Measurements from ENCODE around the gene CAPN1. TPM values are rescaled to one million over a fixed set of nuclear protein-coding genes. Genes with fewer than 3 reads are reported as not detected.

Gene CAPN1
- total RNA-seq, 1 donor from 2014 or later, result 217 TPM

- Mint-ChIP-seq H3K4me3 (ENCODE audit: unreplicated experiment) (no peak overlapping the region), H3K4me1 (ENCODE audit: low read depth, unreplicated experiment) (no peaks in the 10 kb centered on the region), H3K27ac (ENCODE audit: unreplicated experiment) (no peak overlapping the region), H3K27me3 (ENCODE audit: low read depth, unreplicated experiment) (peaks cover 16% of the 10 kb centered on the region), H3K36me3 (ENCODE audit: low read depth, unreplicated experiment) (no peaks in the 10 kb centered on the region), H3K9me3 (ENCODE audit: unreplicated experiment) (no peaks in the 10 kb centered on the region)
- H3K36me3 ChIP-seq (ENCODE audit: insufficient read depth, low read length), result no peaks in the 10 kb centered on the region
- DNase-seq (ENCODE audit: low read depth), result no peak
- no peak overlapping the region for H3K27ac ChIP-seq (ENCODE audit: low read depth, low read length)
- no peak for TF ChIP-seq CTCF (IDR thresholded peaks at IDR 0.05; ENCODE audit: insufficient read depth, low read depth, low read length)
- no peak for TF ChIP-seq EZH2 (IDR thresholded peaks at IDR 0.05; ENCODE audit: insufficient read depth, low read length)
- FAIRE-seq, result no peak
- H3K4me3 ChIP-seq (ENCODE audit: insufficient read depth, low read depth, low read length), result no peak overlapping the region
- H3K79me2 ChIP-seq (ENCODE audit: insufficient read depth, low read length), result no peaks in the 10 kb centered on the region
- no peaks in the 10 kb centered on the region for H3K9me3 ChIP-seq (ENCODE audit: insufficient read depth, low read depth, low read length)
- H3K9ac ChIP-seq (ENCODE audit: low read length), result no peak overlapping the region
- H3K4me1 ChIP-seq (ENCODE audit: insufficient read depth, low read length), result no peaks in the 10 kb centered on the region
- H3K27me3 ChIP-seq (ENCODE audit: insufficient read depth, low read length), result no peaks in the 10 kb centered on the region
- H2AFZ ChIP-seq (ENCODE audit: low read depth, low read length), result no peak overlapping the region
- H4K20me1 ChIP-seq (ENCODE audit: insufficient read depth, low read length), result no peaks in the 10 kb centered on the region
- H3K4me2 ChIP-seq (ENCODE audit: low read length), result no peak overlapping the region
These were observed 22.7 kb upstream of the CAPN1 start for GRCh38 chr11:65159012-65159411.

- no peak overlapping the region for H3K27ac ChIP-seq (ENCODE audit: low read depth, low read length)
- FAIRE-seq, result no peak
- no peaks in the 10 kb centered on the region for H4K20me1 ChIP-seq (ENCODE audit: insufficient read depth, low read length)
- H3K9me3 ChIP-seq (ENCODE audit: insufficient read depth, low read depth, low read length), result no peaks in the 10 kb centered on the region
- H3K4me3 ChIP-seq (ENCODE audit: insufficient read depth, low read depth, low read length), result no peak overlapping the region
- H3K4me1 ChIP-seq (ENCODE audit: insufficient read depth, low read length), result no peaks in the 10 kb centered on the region
- H3K27me3 ChIP-seq (ENCODE audit: insufficient read depth, low read length), result no peaks in the 10 kb centered on the region
- TF ChIP-seq EZH2 (IDR thresholded peaks at IDR 0.05; ENCODE audit: insufficient read depth, low read length) (no peak), CTCF (IDR thresholded peaks at IDR 0.05; ENCODE audit: insufficient read depth, low read depth, low read length) (no peak)
- Mint-ChIP-seq H3K27me3 (ENCODE audit: low read depth, unreplicated experiment) (peaks cover 16% of the 10 kb centered on the region), H3K4me1 (ENCODE audit: low read depth, unreplicated experiment) (no peaks in the 10 kb centered on the region), H3K4me3 (ENCODE audit: unreplicated experiment) (no peak overlapping the region), H3K36me3 (ENCODE audit: low read depth, unreplicated experiment) (no peaks in the 10 kb centered on the region), H3K9me3 (ENCODE audit: unreplicated experiment) (no peaks in the 10 kb centered on the region), H3K27ac (ENCODE audit: unreplicated experiment) (no peak overlapping the region)
- H3K9ac ChIP-seq (ENCODE audit: low read length), result no peak overlapping the region
- H3K79me2 ChIP-seq (ENCODE audit: insufficient read depth, low read length), result no peaks in the 10 kb centered on the region
- no peak for DNase-seq (ENCODE audit: low read depth)
- H3K36me3 ChIP-seq (ENCODE audit: insufficient read depth, low read length), result no peaks in the 10 kb centered on the region
- no peak overlapping the region for H2AFZ ChIP-seq (ENCODE audit: low read depth, low read length)
- H3K4me2 ChIP-seq (ENCODE audit: low read length), result no peak overlapping the region
These were observed 21.1 kb upstream of the CAPN1 start for GRCh38 chr11:65160643-65161042.

- Mint-ChIP-seq H3K27ac (ENCODE audit: unreplicated experiment) (no peak overlapping the region), H3K4me1 (ENCODE audit: low read depth, unreplicated experiment) (no peaks in the 10 kb centered on the region), H3K9me3 (ENCODE audit: unreplicated experiment) (no peaks in the 10 kb centered on the region), H3K36me3 (ENCODE audit: low read depth, unreplicated experiment) (no peaks in the 10 kb centered on the region), H3K27me3 (ENCODE audit: low read depth, unreplicated experiment) (peaks cover 12% of the 10 kb centered on the region), H3K4me3 (ENCODE audit: unreplicated experiment) (no peak overlapping the region)
- Histone ChIP-seq H4K20me1 (ENCODE audit: insufficient read depth, low read length) (no peaks in the 10 kb centered on the region), H3K27ac (ENCODE audit: low read depth, low read length) (no peak overlapping the region), H3K4me3 (ENCODE audit: insufficient read depth, low read depth, low read length) (no peak overlapping the region), H3K4me2 (ENCODE audit: low read length) (no peak overlapping the region), H2AFZ (ENCODE audit: low read depth, low read length) (no peak overlapping the region), H3K36me3 (ENCODE audit: insufficient read depth, low read length) (no peaks in the 10 kb centered on the region), H3K9ac (ENCODE audit: low read length) (no peak overlapping the region), H3K79me2 (ENCODE audit: insufficient read depth, low read length) (no peaks in the 10 kb centered on the region), H3K9me3 (ENCODE audit: insufficient read depth, low read depth, low read length) (no peaks in the 10 kb centered on the region), H3K4me1 (ENCODE audit: insufficient read depth, low read length) (no peaks in the 10 kb centered on the region), H3K27me3 (ENCODE audit: insufficient read depth, low read length) (no peaks in the 10 kb centered on the region)
- TF ChIP-seq CTCF (IDR thresholded peaks at IDR 0.05; ENCODE audit: insufficient read depth, low read depth, low read length) (no peak), EZH2 (IDR thresholded peaks at IDR 0.05; ENCODE audit: insufficient read depth, low read length) (no peak)
- FAIRE-seq (no peak), DNase-seq (ENCODE audit: low read depth) (no peak)
These were observed 18.0 kb upstream of the CAPN1 start for GRCh38 chr11:65163684-65164083.
